Fibroblast of lung (primary cell): ENCODE data around the gene NAV3.

ENCODE experiments used
- CTCF ChIP-seq, 2 donors: IDR thresholded peaks in 1 of 2; conservative IDR thresholded peaks in 1 of 2; 1 replicate in 1 of 2; 2 replicates in 1 of 2; pipeline ENCODE4 v1.5.1; 2011 to 2012; ENCODE audit warnings: low read length in 2 of 2, control low read depth in 1 of 2, inconsistent platforms in 1 of 2, low read depth in 1 of 2, mild to moderate bottlenecking in 1 of 2
- EZH2 ChIP-seq: IDR thresholded peaks from 2 replicates; pipeline ENCODE4 v1.5.1; 2012; ENCODE audit warnings: low read length, control low read depth, mild to moderate bottlenecking; ENCODE audit errors: missing control alignments

GRCh38 chr12:78101113-78101876 is 270.6 kb downstream of the NAV3 start:
- TF ChIP-seq CTCF (conservative IDR thresholded peaks at IDR 0.05 in 1 of 2, IDR thresholded peaks at IDR 0.05 in 1 of 2; ENCODE audit: low read depth in 1 of 2, low read length in 2 of 2): no peak
- no peak for TF ChIP-seq EZH2
